ENCODE data around the gene LGALSL. TPM values are rescaled to one million over a fixed set of nuclear protein-coding genes. Genes with fewer than 3 reads are reported as not detected.

LGALSL gene
- total RNA-seq, 4 donors from 2014 or later: 74.2 to 133 (median 106) TPM

DNA sequence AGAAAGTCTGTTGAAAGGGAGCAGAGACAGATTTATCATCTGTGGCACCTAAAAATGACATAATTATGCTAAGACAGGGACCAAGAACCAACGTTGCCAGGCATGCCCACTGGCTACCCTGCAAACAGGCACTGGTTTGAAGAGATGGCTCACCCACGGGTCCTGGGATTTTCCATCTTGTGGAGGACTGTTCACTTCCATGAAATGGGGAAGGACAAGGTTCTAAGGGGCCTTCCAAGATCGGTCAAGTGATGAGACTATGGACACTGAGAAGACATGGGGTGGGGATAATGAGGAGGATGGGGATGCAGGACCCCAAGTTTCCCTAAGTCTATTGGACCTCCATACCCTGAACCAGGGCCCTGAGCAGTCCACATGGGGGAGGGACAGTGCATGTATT, 18.9 kb downstream of the LGALSL start:
- Histone ChIP-seq H3K27me3 (no peaks in the 10 kb centered on the region), H3K4me1 (no peaks in the 10 kb centered on the region), H3K4me3 (no peak overlapping the region), H3K9me3 (no peaks in the 10 kb centered on the region), H3K36me3 (no peaks in the 10 kb centered on the region), H3K27ac (no peak overlapping the region)
- TF ChIP-seq, protein P1, sequence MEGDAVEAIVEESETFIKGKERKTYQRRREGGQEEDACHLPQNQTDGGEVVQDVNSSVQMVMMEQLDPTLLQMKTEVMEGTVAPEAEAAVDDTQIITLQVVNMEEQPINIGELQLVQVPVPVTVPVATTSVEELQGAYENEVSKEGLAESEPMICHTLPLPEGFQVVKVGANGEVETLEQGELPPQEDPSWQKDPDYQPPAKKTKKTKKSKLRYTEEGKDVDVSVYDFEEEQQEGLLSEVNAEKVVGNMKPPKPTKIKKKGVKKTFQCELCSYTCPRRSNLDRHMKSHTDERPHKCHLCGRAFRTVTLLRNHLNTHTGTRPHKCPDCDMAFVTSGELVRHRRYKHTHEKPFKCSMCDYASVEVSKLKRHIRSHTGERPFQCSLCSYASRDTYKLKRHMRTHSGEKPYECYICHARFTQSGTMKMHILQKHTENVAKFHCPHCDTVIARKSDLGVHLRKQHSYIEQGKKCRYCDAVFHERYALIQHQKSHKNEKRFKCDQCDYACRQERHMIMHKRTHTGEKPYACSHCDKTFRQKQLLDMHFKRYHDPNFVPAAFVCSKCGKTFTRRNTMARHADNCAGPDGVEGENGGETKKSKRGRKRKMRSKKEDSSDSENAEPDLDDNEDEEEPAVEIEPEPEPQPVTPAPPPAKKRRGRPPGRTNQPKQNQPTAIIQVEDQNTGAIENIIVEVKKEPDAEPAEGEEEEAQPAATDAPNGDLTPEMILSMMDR (IDR thresholded peaks at IDR 0.05): no peak
- TF ChIP-seq EP300 (IDR thresholded peaks at IDR 0.05) (no peak), POLR2A (IDR thresholded peaks at IDR 0.05) (no peak), POLR2AphosphoS5 (IDR thresholded peaks at IDR 0.05) (no peak)
- no peak for DNase-seq (ENCODE audit: low spot score in 2 of 2)
- 78% methylated on average over 3 of the region's 3 CpGs for WGBS

DNA sequence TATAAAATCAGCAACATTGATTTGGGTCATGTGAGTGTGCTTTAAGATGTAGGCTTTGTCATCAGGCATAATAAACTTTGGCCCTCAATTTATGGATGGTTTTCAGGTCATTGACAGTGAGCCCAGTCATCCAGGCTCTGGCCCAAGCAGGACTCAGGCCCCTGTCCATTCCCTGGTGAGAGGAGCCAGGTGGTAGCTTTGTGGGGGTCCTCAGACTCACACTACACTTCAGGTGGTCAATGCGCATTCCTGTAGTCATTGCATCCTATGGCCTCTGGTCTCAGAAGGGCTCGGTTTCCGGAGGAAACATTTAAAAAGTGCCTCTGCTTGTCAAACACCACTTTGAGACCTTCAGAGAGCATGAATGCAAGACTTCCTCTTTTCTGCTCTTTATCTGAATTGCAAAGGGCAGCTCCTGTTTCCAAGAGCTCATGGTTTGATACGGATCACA, 20.2 kb downstream of the LGALSL start:
- TF ChIP-seq POLR2AphosphoS5 (IDR thresholded peaks at IDR 0.05) (no peak), EP300 (IDR thresholded peaks at IDR 0.05) (no peak), POLR2A (IDR thresholded peaks at IDR 0.05) (no peak)
- TF ChIP-seq, protein P1 (IDR thresholded peaks at IDR 0.05): no peak
- H3K27ac ChIP-seq: no peak overlapping the region
- H3K4me3 ChIP-seq: no peak overlapping the region
- H3K27me3 ChIP-seq: no peaks in the 10 kb centered on the region
- no peaks in the 10 kb centered on the region for H3K36me3 ChIP-seq
- peaks cover 3% of the 10 kb centered on the region for H3K4me1 ChIP-seq
- no peak for DNase-seq (ENCODE audit: low spot score in 2 of 2)
- 74% methylated on average over 4 of the region's 4 CpGs for WGBS
- H3K9me3 ChIP-seq: no peaks in the 10 kb centered on the region

DNA sequence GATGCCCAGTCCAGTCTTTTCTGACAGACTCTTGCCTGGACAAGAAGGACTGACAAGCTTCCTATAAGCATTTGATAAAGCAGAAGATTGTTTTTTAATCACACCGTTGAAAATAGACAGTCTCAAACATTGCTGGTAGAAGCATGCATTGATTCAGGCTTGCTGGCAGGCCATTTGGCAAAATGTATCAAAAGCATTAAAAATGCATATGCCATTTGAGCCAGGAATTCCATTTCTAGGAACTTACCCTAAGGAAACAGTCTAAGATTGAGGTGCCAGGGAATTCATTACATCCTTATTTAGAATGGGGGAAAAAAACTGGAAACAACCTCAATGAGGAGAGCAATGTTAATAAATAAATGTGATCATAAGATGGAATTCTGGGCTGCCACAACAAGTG, 20.7 kb downstream of the LGALSL start:
- DNase-seq (ENCODE audit: low spot score in 2 of 2): no peak
- no peak overlapping the region for H3K4me3 ChIP-seq
- H3K27ac ChIP-seq: no peak overlapping the region
- no peaks in the 10 kb centered on the region for H3K27me3 ChIP-seq
- H3K4me1 ChIP-seq: peaks cover 5% of the 10 kb centered on the region
- TF ChIP-seq EP300 (IDR thresholded peaks at IDR 0.05) (no peak), POLR2A (IDR thresholded peaks at IDR 0.05) (no peak), POLR2AphosphoS5 (IDR thresholded peaks at IDR 0.05) (no peak)
- TF ChIP-seq, protein P1 (IDR thresholded peaks at IDR 0.05): no peak
- no peaks in the 10 kb centered on the region for H3K36me3 ChIP-seq
- no peaks in the 10 kb centered on the region for H3K9me3 ChIP-seq
- 23% methylated on average over 1 of the region's 1 CpG for WGBS

DNA sequence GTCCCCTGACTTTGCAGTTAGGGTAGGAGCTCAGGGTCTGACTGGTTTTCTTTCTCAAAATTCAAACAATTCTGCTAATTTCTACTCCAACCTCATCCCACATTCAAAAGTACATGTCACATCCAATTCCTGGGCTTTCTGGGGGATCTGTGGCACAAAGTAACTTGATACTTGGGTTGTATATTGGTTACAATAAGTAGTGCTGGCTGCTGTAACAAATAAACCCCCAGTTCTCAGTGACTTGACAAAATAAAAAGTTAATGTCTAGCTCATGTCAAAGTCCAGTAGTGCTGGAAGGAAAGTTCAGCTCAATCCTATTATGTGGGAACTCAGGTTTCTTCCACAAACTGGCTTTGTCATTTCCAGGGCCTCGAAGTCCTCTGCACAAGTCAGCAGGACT, 23.1 kb downstream of the LGALSL start:
- DNase-seq (ENCODE audit: low spot score in 2 of 2): no peak
- H3K9me3 ChIP-seq: no peaks in the 10 kb centered on the region
- WGBS: 100% methylated on average over 1 of the region's 1 CpG
- TF ChIP-seq POLR2AphosphoS5 (IDR thresholded peaks at IDR 0.05) (no peak), EP300 (IDR thresholded peaks at IDR 0.05) (no peak), POLR2A (IDR thresholded peaks at IDR 0.05) (no peak)
- TF ChIP-seq, protein P1 (IDR thresholded peaks at IDR 0.05): no peak
- H3K27me3 ChIP-seq: no peaks in the 10 kb centered on the region
- no peak overlapping the region for H3K4me3 ChIP-seq
- H3K36me3 ChIP-seq: no peaks in the 10 kb centered on the region
- H3K27ac ChIP-seq: no peak overlapping the region
- H3K4me1 ChIP-seq: peaks cover 5% of the 10 kb centered on the region

DNA sequence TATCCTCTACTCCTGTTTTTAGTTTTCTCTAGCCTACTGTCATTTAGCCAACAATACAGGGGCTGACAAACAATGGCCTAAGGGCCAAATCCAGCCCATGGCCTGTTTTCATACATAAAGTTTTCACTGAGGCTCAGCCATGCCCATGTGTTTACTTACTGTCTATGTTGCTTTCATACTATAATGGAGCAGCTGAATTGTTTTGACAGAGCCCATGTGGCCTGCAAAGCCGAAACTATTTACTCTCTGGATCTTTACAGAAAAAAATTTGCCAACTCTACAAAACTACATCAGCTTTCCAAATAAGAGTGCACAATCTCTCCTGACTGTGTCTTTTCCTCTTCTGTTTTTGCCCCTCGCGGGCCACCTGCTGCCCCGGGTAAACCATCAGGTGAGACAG, 24.0 kb downstream of the LGALSL start:
- H3K27ac ChIP-seq: no peak overlapping the region
- peaks cover 10% of the 10 kb centered on the region for H3K4me1 ChIP-seq
- 94% methylated on average over 4 of the region's 4 CpGs for whole genome bisulfite sequencing
- TF ChIP-seq, protein P1 (IDR thresholded peaks at IDR 0.05): no peak
- TF ChIP-seq POLR2A (IDR thresholded peaks at IDR 0.05) (no peak), POLR2AphosphoS5 (IDR thresholded peaks at IDR 0.05) (no peak), EP300 (IDR thresholded peaks at IDR 0.05) (no peak)
- no peaks in the 10 kb centered on the region for H3K9me3 ChIP-seq
- no peaks in the 10 kb centered on the region for H3K27me3 ChIP-seq
- H3K4me3 ChIP-seq: no peak overlapping the region
- no peaks in the 10 kb centered on the region for H3K36me3 ChIP-seq
- DNase-seq (ENCODE audit: low spot score in 2 of 2): no peak
